AG04450 (cell line): ENCODE results near the gene GRID1. TPM values are rescaled to one million over a fixed set of nuclear protein-coding genes. Genes with fewer than 3 reads are reported as not detected.

Source experiments
- CTCF ChIA-PET: fragments of 300-600, 350-600 bp; formaldehyde crosslinking; extraction: SDS; loops from one replicate; lab custom pipeline; 2022; ENCODE audit warnings: antibody characterized with exemption, inconsistent platforms; lab: Charles Lee
- POLR2A ChIA-PET: fragments of 350-600 bp; formaldehyde crosslinking; extraction: SDS; loops from one replicate; lab custom pipeline; 2021; ENCODE audit warnings: antibody characterized with exemption, inconsistent platforms; lab: Yijun Ruan, JAX
- DNase-seq: peaks from one replicate; pipeline ENCODE4 v3.0.0-alpha.2; 2011; ENCODE audit warnings: low read depth, low spot score
- H3K27ac ChIP-seq: one replicate; pipeline ENCODE4 v1.5.1; 2012; ENCODE audit warnings: low read depth, low read length, control low read depth
- H3K27me3 ChIP-seq: one replicate; pipeline ENCODE4 v1.6.0; 2012; ENCODE audit warnings: low read length; ENCODE audit not compliant: control insufficient read depth, insufficient read depth
- H3K4me3 ChIP-seq: 2 replicates; pipeline ENCODE4 v1.5.1; 2011; ENCODE audit warnings: mild to moderate bottlenecking, low read depth, low read length, control low read depth
- H3K9me3 ChIP-seq: 2 replicates; pipeline ENCODE4 v1.5.1; 2012; ENCODE audit warnings: low read length; ENCODE audit not compliant: control insufficient read depth, insufficient read depth
- polyA plus RNA-seq: library from polyadenylated mRNA; depleted of rRNA; stranded (reverse); fragments of >200 nt; gene quantifications from 2 replicates; pipeline ENCODE4 v1.2.3, GENCODE V29; 2011
- TF ChIP-seq, protein P1 (sequence below): IDR thresholded peaks from 2 replicates; pipeline ENCODE4 v1.5.1; 2011; ENCODE audit warnings: low read depth, low read length, control low read depth, inconsistent platforms

Gene GRID1
- polyA plus RNA-seq, 1 experiment = not detected

DNA sequence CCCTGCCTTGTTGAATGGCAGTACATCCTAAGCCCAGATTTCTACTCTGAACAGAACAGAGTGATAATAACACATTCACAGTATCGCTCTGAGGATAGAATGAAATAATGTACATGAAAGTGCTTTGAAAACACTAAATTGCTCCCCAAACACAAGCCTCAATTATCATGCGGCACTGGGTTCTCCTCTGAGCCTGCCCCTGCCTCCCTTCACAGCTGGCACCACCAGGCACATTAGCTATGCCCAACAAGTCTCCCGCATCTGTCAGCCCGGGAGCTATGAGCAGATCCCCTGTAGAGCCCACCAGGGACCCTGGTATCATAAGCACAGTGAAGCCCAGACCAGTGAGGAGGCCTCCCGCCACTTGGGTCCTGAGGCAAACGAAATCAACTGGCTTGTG lies 405.5 kb downstream of the GRID1 start:
- Histone ChIP-seq H3K4me3 (no peak overlapping the region), H3K27me3 (no peaks in the 10 kb centered on the region), H3K9me3 (peaks cover 48% of the 10 kb centered on the region), H3K27ac (no peak overlapping the region)
- ChIA-PET CTCF (no interaction called here), POLR2A (no interaction called here)
- no peak for DNase-seq
- TF ChIP-seq, protein P1, sequence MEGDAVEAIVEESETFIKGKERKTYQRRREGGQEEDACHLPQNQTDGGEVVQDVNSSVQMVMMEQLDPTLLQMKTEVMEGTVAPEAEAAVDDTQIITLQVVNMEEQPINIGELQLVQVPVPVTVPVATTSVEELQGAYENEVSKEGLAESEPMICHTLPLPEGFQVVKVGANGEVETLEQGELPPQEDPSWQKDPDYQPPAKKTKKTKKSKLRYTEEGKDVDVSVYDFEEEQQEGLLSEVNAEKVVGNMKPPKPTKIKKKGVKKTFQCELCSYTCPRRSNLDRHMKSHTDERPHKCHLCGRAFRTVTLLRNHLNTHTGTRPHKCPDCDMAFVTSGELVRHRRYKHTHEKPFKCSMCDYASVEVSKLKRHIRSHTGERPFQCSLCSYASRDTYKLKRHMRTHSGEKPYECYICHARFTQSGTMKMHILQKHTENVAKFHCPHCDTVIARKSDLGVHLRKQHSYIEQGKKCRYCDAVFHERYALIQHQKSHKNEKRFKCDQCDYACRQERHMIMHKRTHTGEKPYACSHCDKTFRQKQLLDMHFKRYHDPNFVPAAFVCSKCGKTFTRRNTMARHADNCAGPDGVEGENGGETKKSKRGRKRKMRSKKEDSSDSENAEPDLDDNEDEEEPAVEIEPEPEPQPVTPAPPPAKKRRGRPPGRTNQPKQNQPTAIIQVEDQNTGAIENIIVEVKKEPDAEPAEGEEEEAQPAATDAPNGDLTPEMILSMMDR = no peak

DNA sequence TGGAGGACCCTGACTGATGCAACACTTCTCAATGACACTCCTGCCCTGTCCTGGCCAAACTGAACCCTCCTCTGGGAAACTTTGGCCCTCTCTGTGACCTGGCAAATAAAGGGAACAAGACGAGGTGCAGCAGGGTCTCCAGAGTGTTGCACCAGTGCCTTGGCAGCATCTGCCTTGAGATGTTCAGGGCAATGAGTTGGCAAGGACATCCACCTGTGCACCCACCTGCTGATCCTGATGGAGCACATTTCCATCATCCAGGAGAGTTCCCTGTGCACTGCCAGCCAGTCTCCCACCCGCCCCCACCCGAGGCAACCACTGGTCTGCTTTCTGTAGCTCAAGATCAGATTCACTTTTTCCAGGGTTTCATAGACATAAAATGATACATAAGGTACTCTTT lies 407.4 kb downstream of the GRID1 start:
- no peak for DNase-seq
- CTCF ChIA-PET = no interaction called here
- POLR2A ChIA-PET = no interaction called here
- Histone ChIP-seq H3K4me3 (no peak overlapping the region), H3K27me3 (no peaks in the 10 kb centered on the region), H3K27ac (no peak overlapping the region), H3K9me3 (peaks cover 58% of the 10 kb centered on the region)
- TF ChIP-seq, protein P1 = no peak

DNA sequence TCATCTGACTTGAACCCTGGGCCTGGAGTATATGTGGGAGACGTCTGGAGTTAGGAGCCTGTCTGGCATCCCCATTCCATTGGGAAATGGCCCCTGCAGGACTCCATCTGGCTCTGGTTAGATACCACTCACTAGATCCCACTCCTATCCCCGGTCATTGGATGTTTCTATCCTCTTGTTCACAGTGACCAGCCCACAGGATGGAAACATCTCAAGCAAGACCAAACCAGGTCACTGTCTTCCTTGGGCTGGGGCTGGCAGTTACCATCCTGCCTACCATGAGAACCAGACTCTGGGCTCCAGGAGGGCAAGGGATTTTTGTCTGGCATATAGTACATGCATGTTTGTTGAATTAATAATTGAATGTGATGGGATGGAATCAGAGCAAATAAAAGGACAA lies 415.7 kb downstream of the GRID1 start:
- POLR2A ChIA-PET = no interaction called here
- CTCF ChIA-PET = interaction anchor here (0.6 kb wide), 1 partner anchor 566 kb away, joined by 5 read pairs; no protein-coding TSS in a partner anchor
- Histone ChIP-seq H3K4me3 (no peak overlapping the region), H3K27me3 (no peaks in the 10 kb centered on the region), H3K27ac (no peak overlapping the region), H3K9me3 (peaks cover 28% of the 10 kb centered on the region)
- TF ChIP-seq, protein P1 = no peak
- DNase-seq = no peak

DNA sequence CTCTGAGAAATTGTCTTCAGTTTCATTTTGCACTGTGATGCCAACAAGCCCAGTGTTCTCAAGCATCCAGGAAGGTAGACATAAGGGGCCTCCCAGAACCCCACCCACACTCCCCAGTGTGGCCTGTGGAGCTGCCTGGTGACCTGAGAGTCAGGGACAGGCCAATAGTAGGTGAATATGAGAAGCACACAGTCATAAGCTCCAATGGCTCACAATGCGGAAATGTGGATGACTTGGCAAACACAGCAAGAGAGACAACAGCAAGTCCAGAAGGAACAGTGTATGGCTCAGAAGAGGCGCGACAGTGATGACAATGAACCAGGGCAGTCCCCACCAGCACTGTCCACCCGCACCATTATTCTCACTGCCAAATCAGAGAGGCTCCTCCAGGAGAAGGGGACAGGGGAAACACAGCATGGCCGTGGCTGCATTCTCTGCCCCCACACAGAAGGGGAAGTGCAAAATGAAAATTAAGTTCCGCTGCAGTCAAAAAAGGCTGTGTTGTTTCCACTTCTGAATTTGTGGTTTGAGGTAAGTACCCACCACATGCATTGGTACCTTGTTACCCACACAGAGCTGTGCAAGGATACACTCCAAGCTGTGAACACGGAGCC lies 419.8 kb downstream of the GRID1 start:
- TF ChIP-seq, protein P1 = no peak
- ChIA-PET POLR2A (no interaction called here), CTCF (no interaction called here)
- Histone ChIP-seq H3K9me3 (peaks cover 25% of the 10 kb centered on the region), H3K4me3 (no peak overlapping the region), H3K27ac (no peak overlapping the region), H3K27me3 (no peaks in the 10 kb centered on the region)
- DNase-seq = no peak

DNA sequence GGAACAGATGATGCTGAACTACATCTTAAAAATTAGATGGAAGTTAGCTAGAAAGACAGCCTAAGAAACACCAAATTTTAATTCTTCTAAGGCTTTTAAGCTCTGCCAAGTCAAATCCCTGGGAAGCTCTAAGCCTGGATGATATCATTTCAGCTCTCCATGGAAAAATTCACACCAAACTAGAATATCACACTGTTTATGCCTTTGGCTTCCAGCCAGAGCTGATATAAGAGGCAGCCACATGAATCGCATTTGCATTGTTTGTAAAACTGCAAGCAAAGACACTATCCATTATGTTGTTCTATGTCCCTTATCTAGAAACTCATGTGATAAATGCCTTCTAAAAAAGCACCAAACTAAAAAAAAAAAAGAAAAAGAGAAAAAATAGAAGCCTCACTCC lies 430.4 kb downstream of the GRID1 start:
- no peak overlapping the region for H3K27ac ChIP-seq
- H3K27me3 ChIP-seq = no peaks in the 10 kb centered on the region
- peaks cover 19% of the 10 kb centered on the region for H3K9me3 ChIP-seq
- TF ChIP-seq, protein P1 = no peak
- no peak for DNase-seq
- ChIA-PET POLR2A (no interaction called here), CTCF (no interaction called here)
- no peak overlapping the region for H3K4me3 ChIP-seq
